ENCODE measurements around the gene HLCS.
A peak's percentile ranks its signal among the peaks of the same experiment; 100 is the strongest.

HLCS gene

GRCh38 chr21:36749935-36750575 lies 216.4 kb downstream of the HLCS start:
- no peak for DNase-seq (ENCODE audit: low read depth in 3 of 3, low spot score in 1 of 3)

GRCh38 chr21:36747815-36748383 lies 218.6 kb downstream of the HLCS start:
- peak in 1 of 3 donors; percentile 17 for DNase-seq (ENCODE audit: low read depth in 3 of 3, low spot score in 1 of 3)

- no peak for DNase-seq (ENCODE audit: low read depth in 3 of 3, low spot score in 1 of 3)
Observed at GRCh38 chr21:36747041-36747814, 219.2 kb downstream of the HLCS start.

- no peak for DNase-seq (ENCODE audit: low read depth in 3 of 3, low spot score in 1 of 3)
Observed at GRCh38 chr21:36745459-36745858, 221.0 kb downstream of the HLCS start.

DNA sequence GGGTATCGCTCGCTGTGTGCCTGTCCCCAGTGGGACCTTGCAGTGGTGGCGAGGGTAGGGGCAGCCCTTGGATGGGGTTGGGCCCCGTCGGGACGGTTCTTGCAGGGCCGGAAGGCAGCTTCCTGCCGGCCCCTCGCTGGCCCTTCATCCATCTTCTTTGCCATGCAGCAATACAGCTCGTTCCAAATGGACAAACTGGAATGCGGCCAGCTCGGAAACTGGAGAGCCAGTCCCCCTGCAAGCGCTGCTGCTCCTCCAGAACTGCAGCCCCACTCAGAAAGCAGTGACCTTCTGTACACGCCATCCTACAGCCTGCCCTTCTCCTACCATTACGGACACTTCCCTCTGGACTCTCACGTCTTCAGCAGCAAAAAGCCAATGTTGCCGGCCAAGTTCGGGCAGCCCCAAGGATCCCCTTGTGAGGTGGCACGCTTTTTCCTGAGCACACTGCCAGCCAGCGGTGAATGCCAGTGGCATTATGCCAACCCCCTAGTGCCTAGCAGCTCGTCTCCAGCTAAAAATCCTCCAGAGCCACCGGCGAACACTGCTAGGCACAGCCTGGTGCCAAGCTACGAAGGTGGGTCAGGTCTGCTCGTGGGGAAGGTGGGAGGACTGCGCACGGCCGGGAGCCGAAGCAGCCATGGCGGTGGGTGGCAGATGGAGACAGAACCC lies 221.8 kb downstream of the HLCS start:
- no peak for DNase-seq (ENCODE audit: low read depth in 3 of 3, low spot score in 1 of 3)

DNA sequence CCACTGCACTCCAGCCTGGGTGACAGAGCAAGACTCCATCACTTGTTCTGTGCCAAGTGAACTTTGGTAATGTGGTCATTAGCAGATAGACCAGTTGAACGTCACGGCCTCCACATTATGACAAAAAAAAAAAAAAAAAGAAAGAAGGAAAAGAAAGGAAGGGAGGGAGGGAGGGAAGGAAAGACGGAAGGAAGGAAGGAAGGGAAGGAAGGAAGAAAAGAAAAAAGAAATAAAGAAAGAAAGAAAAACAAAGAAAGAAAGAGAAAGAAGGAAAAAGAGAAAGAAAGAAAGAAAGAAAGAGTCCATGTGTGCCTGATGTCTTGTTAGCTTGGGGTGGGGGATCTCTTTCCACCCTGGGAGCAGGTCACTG lies 222.3 kb downstream of the HLCS start:
- no peak for DNase-seq (ENCODE audit: low read depth in 3 of 3, low spot score in 1 of 3)

- DNase-seq (ENCODE audit: low read depth in 3 of 3, low spot score in 1 of 3), result no peak
Observed at GRCh38 chr21:36743446-36743845, 223.0 kb downstream of the HLCS start.

DNA sequence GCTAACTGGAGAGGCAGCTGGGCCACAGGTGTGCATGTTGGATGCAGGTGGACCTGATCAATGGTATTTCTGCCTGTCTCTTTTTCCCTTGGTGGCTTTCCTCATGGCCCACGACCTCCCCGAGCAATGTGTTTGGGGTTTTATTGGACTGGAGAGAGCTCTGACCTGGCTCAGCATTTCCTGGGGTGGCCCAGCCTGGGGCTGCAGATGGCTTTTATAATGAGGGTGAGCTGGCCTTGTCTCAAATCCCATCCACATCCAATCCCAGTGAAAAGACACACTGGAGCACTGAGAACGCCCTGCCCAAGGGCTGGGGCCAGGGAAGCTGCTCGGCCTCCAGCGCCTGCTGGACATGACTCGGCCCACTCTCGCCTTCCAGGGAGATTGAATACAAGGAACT lies 223.5 kb downstream of the HLCS start:
- no peak for DNase-seq (ENCODE audit: low read depth in 3 of 3, low spot score in 1 of 3)

DNA sequence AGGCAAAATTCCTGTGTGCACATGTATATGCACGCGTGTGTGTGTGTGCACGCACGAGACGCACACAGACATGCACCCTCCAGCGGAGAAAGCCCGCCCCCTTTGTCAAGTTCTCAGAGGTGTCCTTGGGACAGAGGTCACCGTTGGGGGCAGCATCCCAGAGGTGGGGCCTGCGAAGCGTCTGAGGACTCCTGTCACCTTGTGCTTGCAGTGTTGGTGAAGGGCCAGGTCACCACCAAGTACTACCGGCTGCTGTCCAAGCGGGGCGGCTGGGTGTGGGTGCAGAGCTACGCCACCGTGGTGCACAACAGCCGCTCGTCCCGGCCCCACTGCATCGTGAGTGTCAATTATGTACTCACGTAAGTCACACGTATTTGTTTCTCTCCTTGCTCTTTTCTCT lies 225.0 kb downstream of the HLCS start:
- no peak for DNase-seq (ENCODE audit: low read depth in 3 of 3, low spot score in 1 of 3)

- no peak for DNase-seq (ENCODE audit: low read depth in 3 of 3, low spot score in 1 of 3)
Observed at GRCh38 chr21:36738489-36739126, 227.9 kb downstream of the HLCS start.

DNA sequence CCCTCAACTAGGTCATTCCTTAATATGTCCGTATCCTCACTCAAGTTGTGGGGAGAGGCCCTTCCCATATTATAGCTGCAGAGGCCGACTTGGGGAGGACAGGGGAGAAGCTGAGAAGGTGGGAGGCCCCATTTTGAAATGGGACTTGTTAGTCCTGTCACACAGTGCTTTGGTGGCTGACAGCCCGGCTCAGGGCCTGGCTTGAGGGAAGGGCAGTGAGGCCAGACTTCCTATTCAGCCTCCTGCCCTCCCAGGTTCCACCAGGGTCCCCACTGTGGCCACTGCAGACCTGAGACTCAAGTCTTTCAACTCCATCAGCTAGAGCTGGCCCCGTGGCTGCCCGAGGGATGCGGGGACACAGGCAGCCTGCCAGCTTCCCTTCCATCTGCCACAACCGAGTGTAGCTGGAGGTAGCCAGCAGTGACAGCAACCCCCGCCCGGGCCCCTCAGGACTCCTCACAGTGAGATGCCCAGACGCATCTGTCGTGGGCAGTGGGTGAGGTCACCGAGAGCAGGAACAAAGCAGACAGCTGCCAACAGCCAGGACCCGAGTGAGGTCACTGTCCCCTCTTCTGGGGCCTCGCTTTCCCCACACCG lies 230.6 kb downstream of the HLCS start:
- no peak for DNase-seq (ENCODE audit: low read depth in 3 of 3, low spot score in 1 of 3)

DNA sequence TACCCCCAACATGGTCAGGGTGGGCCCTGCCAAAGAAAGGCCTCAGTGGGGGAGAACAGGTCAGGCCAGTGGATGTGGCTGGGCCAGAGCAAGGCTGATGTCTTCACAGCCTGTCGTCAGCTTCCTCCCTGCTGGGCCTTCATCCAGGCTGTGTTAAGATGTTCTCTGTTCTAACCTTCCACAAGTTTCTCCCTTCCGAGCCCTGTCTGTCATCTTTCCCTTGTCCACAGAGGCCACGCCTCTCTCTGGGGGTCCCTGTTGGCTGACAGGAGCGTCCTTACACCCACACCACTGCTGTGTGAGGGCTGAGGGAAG lies 231.3 kb downstream of the HLCS start:
- DNase-seq (ENCODE audit: low read depth in 3 of 3, low spot score in 1 of 3), result no peak

DNA sequence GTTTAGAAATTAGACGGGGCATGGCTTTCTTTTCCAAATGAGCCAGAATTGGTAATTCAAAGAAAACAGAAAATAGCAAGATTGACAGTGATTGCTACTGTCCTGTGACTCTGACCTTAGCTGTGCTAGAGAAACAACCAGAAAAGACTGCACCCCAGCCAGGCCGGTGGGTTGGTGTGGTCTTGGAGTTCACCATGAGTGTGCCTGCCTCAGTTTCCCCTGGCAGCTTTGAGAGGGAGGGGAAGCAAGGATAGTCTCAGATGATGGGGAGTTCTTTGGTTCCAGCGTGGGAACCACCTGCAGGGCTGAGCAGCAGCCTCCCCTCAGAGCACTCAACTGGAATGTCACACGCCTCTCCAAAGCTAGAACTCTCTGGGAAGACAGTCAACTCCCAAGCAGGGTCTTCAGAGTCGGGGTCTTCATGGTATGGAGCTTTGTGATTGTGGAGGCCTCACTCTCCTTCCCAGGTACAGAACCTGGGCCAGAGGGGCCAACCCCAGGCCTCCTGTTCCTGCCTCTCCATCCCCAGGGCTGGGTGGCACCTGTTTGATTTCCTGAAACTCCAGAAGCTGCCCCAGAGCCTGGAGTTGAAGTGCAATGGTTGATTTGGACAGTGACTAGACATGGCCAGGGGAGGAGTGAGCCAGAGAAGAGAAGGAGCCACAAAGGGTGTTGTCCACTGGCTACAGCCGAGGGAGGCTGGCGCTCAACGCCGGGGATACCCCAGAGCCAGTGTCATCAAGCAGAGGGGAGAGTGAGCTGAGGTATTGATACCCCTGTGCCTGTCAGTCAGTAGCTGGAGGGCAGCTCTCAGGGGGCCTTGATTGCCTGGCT lies 231.9 kb downstream of the HLCS start:
- no peak for DNase-seq (ENCODE audit: low read depth in 3 of 3, low spot score in 1 of 3)

DNA sequence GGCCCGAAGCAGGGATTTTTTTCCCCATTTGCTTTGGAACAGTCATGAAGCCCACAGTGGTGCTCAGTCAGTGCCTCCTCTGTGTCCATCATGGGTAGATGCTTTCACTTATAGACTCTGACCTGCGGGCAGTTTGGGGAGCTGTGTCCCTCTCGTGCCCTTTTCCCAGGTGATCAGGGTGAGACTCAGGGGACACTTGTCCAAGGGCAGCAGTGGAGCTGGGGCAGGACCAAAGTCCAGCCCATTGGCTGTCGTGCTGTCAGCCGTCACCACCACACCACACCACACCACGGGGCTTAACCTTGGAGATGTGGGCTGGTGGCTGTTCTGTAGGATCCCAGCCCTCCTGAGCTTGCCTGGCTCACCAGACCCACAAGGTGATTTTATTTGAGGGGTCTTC lies 232.6 kb downstream of the HLCS start:
- no peak for DNase-seq (ENCODE audit: low read depth in 3 of 3, low spot score in 1 of 3)

GRCh38 chr21:36732761-36733160 lies 233.7 kb downstream of the HLCS start:
- no peak for DNase-seq (ENCODE audit: low read depth in 3 of 3, low spot score in 1 of 3)

GRCh38 chr21:36732217-36732616 lies 234.3 kb downstream of the HLCS start:
- DNase-seq (ENCODE audit: low read depth in 3 of 3, low spot score in 1 of 3), result no peak

DNA sequence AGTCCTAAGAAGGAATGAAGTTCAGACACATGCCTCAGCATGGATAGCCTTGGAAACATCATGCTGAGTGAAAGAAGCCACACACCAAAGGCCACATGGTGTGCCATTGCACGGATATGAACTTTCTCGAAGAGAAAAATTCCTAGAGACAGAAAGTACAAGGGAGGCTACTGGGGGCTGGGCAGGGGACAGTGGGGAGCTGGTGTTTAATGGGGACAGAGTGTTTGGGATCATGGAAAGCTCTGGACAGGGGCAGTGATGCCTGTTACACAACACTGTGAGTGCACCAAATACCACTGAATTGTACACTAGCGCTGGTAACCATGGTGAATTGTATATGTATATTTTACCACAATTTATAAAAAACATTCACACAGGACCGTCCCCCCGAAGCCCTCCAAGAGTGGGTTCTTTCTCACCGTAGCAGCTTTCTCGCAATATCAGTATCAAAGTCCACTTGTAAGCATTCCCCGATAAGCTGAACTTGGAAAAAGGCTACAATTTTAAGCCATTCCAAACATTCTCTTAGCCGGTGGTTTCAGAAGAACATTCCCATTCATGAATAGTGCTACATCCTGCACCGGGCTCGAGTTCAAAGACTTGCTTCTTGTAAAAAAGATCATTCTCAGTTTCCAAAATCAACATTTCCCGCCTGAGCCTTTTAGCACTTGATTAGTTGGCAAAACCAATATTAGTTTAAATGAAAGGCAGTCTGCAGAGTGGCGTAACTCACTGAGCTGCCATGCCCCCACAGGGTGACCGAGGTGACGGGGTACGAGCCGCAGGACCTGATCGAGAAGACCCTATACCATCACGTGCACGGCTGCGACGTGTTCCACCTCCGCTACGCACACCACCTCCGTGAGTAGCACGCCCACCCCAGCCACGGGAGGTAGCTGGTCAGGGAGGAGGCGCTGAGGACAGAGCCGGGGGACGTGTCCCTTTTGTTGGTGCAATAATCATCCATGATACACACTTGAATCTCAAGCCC lies 235.9 kb downstream of the HLCS start:
- DNase-seq (ENCODE audit: low read depth in 3 of 3, low spot score in 1 of 3), result no peak

- no peak for DNase-seq (ENCODE audit: low read depth in 3 of 3, low spot score in 1 of 3)
Observed at GRCh38 chr21:36729310-36729970, 237.0 kb downstream of the HLCS start.

Measured in stimulated activated CD4-positive, alpha-beta T cell treated with anti-CD3 and anti-CD28 coated beads, TNF-alpha, amount 100 ng/mL, for 1 hour (primary cell).